AG10803 (cell line): ENCODE results near the gene DBN1.

Experiments
- DNase-seq: peaks from one replicate; pipeline ENCODE4 v3.0.0; 2010; ENCODE audit warnings: low read depth
- H3K4me3 ChIP-seq: 2 replicates; pipeline ENCODE4 v1.5.1; 2011; ENCODE audit warnings: mild to moderate bottlenecking, low read length, control low read depth
- CTCF ChIP-seq: conservative IDR thresholded peaks from 2 replicates; pipeline ENCODE4 v1.5.1; 2011; ENCODE audit warnings: mild to moderate bottlenecking, low read length, control low read depth, inconsistent platforms

Gene DBN1

GRCh38 chr5:177442066-177442826, 31.2 kb downstream of the DBN1 start:
- TF ChIP-seq CTCF: no peak
- no peak overlapping the region for H3K4me3 ChIP-seq
- no peak for DNase-seq

DNA sequence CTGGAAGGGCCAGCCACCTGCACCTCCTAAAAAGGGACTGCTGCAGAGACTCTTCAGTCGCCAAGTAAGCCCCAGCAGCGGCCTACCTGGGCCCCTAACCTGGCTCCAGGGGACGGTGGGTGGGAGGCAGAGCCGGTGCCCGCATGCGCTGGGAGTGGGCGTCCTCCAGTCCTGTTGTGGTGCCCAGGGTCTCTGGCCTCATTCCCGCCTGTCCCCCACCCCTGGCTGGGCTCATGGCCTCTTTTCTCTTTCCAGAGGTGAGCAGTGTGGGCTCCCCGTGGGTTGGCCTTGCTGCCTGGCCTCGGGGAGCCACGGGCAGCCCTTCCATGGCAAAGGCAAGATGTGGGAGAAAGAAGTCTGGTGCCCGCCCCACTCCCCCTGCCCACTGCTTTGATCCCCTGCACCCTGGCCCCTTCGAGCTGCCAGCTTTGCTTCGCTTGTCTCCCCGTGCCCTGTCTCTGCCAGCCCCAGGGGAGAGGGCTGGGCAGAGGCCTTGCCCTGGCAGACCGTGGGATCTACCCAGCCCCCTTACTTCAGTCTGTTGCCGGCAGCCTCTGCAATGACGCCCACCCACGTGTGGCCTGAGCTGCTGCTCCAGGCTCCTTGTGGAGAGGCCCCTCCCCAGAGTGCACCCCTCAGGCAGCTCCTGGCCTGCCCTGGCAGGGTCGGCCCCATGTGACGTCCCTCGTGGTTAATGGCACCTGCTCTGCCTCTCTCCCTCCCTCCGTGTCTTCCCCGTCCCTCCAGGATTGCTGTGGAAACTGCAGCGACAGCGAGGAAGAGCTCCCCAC, 32.2 kb downstream of the DBN1 start:
- no peak overlapping the region for H3K4me3 ChIP-seq
- no peak for DNase-seq
- TF ChIP-seq CTCF: no peak

- H3K4me3 ChIP-seq: no peak overlapping the region
- DNase-seq: no peak
- TF ChIP-seq CTCF: no peak
These were observed 33.0 kb downstream of the DBN1 start for GRCh38 chr5:177440211-177440989.

DNA sequence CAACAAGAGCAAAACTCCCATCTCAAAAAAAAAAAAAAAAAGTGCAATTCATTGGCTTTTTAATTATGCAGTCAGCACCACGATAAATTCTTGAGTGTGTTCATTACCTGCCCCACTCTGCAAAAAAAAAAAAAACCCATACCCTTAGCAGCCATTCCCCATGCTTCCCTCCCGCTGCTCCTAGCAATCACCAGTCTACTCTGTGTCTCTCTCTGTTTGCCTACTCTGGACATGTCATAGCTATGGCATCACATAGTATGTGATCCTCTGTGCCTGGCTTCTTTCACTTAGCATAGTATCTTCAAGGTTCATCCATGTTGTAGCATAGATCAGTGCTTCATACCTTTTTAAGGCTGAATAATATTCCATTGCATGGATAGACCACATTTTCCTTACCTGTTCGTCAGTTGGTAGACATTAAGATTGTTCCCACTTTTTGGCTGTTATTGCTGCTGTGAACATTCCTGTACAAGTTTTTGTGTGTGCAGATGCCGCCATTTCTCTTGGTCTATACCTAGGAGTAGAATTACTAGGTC, 33.8 kb downstream of the DBN1 start:
- H3K4me3 ChIP-seq: no peak overlapping the region

DNA sequence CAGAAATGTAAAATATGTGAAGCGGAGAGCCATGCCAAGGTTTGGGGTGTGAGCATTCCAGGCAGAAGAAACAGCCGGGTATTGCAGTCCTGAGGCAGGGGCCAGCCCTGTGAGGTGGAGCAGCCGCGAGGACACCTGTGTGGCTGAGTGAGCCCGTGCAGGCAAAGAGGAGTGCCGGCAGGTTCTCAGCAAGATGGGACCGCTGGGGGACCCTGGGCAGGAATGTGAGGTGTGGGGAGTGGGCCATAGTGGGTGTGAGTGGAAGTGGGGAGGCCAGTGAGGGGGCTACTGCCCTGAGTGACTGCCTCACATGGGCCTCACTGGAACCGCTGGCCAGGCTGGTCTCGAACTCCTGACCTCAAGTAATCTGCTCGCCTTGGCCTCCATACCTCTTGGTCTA, 35.0 kb downstream of the DBN1 start:
- DNase-seq: no peak
- H3K4me3 ChIP-seq: no peak overlapping the region
- no peak for TF ChIP-seq CTCF

More for the DNA sequence above, 33.8 kb downstream of the DBN1 start:
- no peak for TF ChIP-seq CTCF
- no peak for DNase-seq

GRCh38 chr5:177437623-177438022, 35.8 kb downstream of the DBN1 start:
- TF ChIP-seq CTCF: no peak
- DNase-seq: no peak
- no peak overlapping the region for H3K4me3 ChIP-seq
